ENCODE measurements around the gene TNRC6A.

The TNRC6A gene

GRCh38 chr16:24869033-24869432, 139.6 kb downstream of the TNRC6A start:
- H3F3A ChIP-seq (ENCODE audit: low read depth) = no peaks in the 10 kb centered on the region
- TF ChIP-seq EZH2phosphoT487 (IDR thresholded peaks at IDR 0.05; ENCODE audit: borderline replicate concordance) = no peak
- no peak for TF ChIP-seq CTCF (conservative IDR thresholded peaks at IDR 0.05; ENCODE audit: low read length)
- H3K4me3 ChIP-seq (ENCODE audit: low read length, poor library complexity, severe bottlenecking) = no peak overlapping the region
- no peaks in the 10 kb centered on the region for H3K36me3 ChIP-seq (ENCODE audit: insufficient read depth, low read length)
- no peak overlapping the region for H2AFZ ChIP-seq (ENCODE audit: low read length)
- H3K9ac ChIP-seq (ENCODE audit: low read depth, low read length, poor library complexity, severe bottlenecking) = no peak overlapping the region
- peaks cover 2% of the 10 kb centered on the region; the same call in 1 of the 2 replicates for H3K9me3 ChIP-seq (ENCODE audit: insufficient read depth, low read depth, low read length)
- no peaks in the 10 kb centered on the region for H3K79me2 ChIP-seq (ENCODE audit: insufficient read depth, low read length)
- H3K4me1 ChIP-seq (ENCODE audit: insufficient read depth, low read length, poor library complexity, severe bottlenecking) = no peaks in the 10 kb centered on the region
- no peaks in the 10 kb centered on the region for H4K20me1 ChIP-seq (ENCODE audit: insufficient read depth, low read length, poor library complexity, severe bottlenecking)
- no peak overlapping the region for H3K4me2 ChIP-seq (ENCODE audit: low read depth, low read length, poor library complexity, severe bottlenecking)
- H3K27me3 ChIP-seq (ENCODE audit: insufficient read depth, low read length, poor library complexity, severe bottlenecking) = no peaks in the 10 kb centered on the region
- no peaks in the 10 kb centered on the region for H3K9me2 ChIP-seq (replicated peaks; ENCODE audit: low read depth, low read length)

DNA sequence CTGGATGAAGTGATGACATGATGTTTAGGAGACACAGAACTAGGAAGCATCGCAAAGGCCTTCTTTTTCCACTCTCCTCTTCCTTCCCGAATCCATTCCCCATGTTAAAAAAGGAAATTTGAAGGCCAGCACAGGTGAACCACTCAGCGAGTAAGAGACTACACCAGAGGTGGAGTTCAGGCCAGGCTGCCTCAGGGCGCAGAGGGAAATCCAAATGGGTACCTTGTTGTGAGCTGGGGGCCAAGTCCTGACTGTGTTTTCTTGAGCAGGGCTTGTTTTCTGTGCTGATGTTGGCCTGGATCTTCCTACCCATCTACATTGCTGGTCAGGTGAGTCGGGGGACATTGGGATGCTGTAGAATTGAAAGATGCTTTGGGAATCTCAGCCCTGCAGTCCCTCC, 142.4 kb downstream of the TNRC6A start:
- H3K9me3 ChIP-seq (ENCODE audit: insufficient read depth, low read depth, low read length) = no peaks in the 10 kb centered on the region
- H3K4me2 ChIP-seq (ENCODE audit: low read depth, low read length, poor library complexity, severe bottlenecking) = no peak overlapping the region
- no peaks in the 10 kb centered on the region for H3K79me2 ChIP-seq (ENCODE audit: insufficient read depth, low read length)
- no peaks in the 10 kb centered on the region for H3K36me3 ChIP-seq (ENCODE audit: insufficient read depth, low read length)
- no peaks in the 10 kb centered on the region for H4K20me1 ChIP-seq (ENCODE audit: insufficient read depth, low read length, poor library complexity, severe bottlenecking)
- H3K9ac ChIP-seq (ENCODE audit: low read depth, low read length, poor library complexity, severe bottlenecking) = no peak overlapping the region
- H3K27me3 ChIP-seq (ENCODE audit: insufficient read depth, low read length, poor library complexity, severe bottlenecking) = no peaks in the 10 kb centered on the region
- no peaks in the 10 kb centered on the region for H3K9me2 ChIP-seq (replicated peaks; ENCODE audit: low read depth, low read length)
- no peak for TF ChIP-seq EZH2phosphoT487 (IDR thresholded peaks at IDR 0.05; ENCODE audit: borderline replicate concordance)
- TF ChIP-seq CTCF (conservative IDR thresholded peaks at IDR 0.05; ENCODE audit: low read length) = no peak
- no peak overlapping the region for H3K4me3 ChIP-seq (ENCODE audit: low read length, poor library complexity, severe bottlenecking)
- H3F3A ChIP-seq (ENCODE audit: low read depth) = no peaks in the 10 kb centered on the region
- H3K4me1 ChIP-seq (ENCODE audit: insufficient read depth, low read length, poor library complexity, severe bottlenecking) = no peaks in the 10 kb centered on the region
- H2AFZ ChIP-seq (ENCODE audit: low read length) = no peak overlapping the region

DNA sequence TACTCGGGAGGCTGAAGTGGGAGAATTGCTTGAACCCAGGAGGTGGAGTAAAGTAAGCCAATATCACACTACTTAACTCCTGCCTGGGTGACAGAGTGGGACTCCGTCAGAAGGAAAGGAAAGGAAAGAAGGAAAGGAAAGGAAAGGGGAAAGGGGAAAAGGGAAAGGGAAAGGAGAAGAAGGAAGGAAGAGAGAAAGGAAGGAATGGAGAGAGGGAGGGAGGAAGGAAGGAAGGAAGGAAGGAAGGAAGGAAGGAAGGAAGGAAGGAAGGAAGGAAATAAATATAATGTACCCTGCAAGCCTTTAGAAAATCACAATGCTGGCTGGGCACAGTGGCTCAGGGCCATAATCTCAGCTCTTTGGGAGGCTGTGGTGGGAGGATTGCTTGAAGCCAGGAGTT, 143.6 kb downstream of the TNRC6A start:
- H2AFZ ChIP-seq (ENCODE audit: low read length) = no peak overlapping the region

More for the DNA sequence above, 143.6 kb downstream of the TNRC6A start:
- H3K79me2 ChIP-seq (ENCODE audit: insufficient read depth, low read length) = no peaks in the 10 kb centered on the region
- TF ChIP-seq CTCF (conservative IDR thresholded peaks at IDR 0.05; ENCODE audit: low read length) (no peak), EZH2phosphoT487 (IDR thresholded peaks at IDR 0.05; ENCODE audit: borderline replicate concordance) (no peak)
- H3K9ac ChIP-seq (ENCODE audit: low read depth, low read length, poor library complexity, severe bottlenecking) = no peak overlapping the region
- no peak overlapping the region for H3K4me3 ChIP-seq (ENCODE audit: low read length, poor library complexity, severe bottlenecking)
- no peaks in the 10 kb centered on the region for H3K27me3 ChIP-seq (ENCODE audit: insufficient read depth, low read length, poor library complexity, severe bottlenecking)
- H3F3A ChIP-seq (ENCODE audit: low read depth) = no peaks in the 10 kb centered on the region
- H3K9me3 ChIP-seq (ENCODE audit: insufficient read depth, low read depth, low read length) = no peaks in the 10 kb centered on the region
- H4K20me1 ChIP-seq (ENCODE audit: insufficient read depth, low read length, poor library complexity, severe bottlenecking) = no peaks in the 10 kb centered on the region
- no peaks in the 10 kb centered on the region for H3K9me2 ChIP-seq (replicated peaks; ENCODE audit: low read depth, low read length)
- H3K4me2 ChIP-seq (ENCODE audit: low read depth, low read length, poor library complexity, severe bottlenecking) = no peak overlapping the region
- H3K36me3 ChIP-seq (ENCODE audit: insufficient read depth, low read length) = no peaks in the 10 kb centered on the region
- H3K4me1 ChIP-seq (ENCODE audit: insufficient read depth, low read length, poor library complexity, severe bottlenecking) = no peaks in the 10 kb centered on the region
